Measurements from ENCODE around the gene TMEM239. TPM values are rescaled to one million over a fixed set of nuclear protein-coding genes. Genes with fewer than 3 reads are reported as not detected.

Gene TMEM239
- total and polyA plus RNA-seq, 2 of the 8 experiments (the other 6 are each of a cell fraction or from before 2014, with no cell fraction given): not detected

GRCh38 chr20:2799271-2799670 is 16.9 kb upstream of the TMEM239 start (continued):
- TF ChIP-seq, protein P1, sequence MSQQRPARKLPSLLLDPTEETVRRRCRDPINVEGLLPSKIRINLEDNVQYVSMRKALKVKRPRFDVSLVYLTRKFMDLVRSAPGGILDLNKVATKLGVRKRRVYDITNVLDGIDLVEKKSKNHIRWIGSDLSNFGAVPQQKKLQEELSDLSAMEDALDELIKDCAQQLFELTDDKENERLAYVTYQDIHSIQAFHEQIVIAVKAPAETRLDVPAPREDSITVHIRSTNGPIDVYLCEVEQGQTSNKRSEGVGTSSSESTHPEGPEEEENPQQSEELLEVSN (IDR thresholded peaks at IDR 0.05): peak; percentile 79
- TF ChIP-seq KDM4A (IDR thresholded peaks at IDR 0.05; ENCODE audit: low read depth, low read length, severe bottlenecking) (no peak), CEBPB (IDR thresholded peaks at IDR 0.05; ENCODE audit: low read depth, low read length) (no peak), YY1 (IDR thresholded peaks at IDR 0.05; ENCODE audit: low read depth, low read length) (0 out of 2 replicates have a peak, but pooled peaks have one; percentile 15), SIN3A (conservative IDR thresholded peaks at IDR 0.05 in 1 of 2, IDR thresholded peaks at IDR 0.05 in 1 of 2; ENCODE audit: low read depth in 1 of 2, low read length in 2 of 2) (no peak), CHD7 (IDR thresholded peaks at IDR 0.05; ENCODE audit: insufficient replicate concordance, low read length) (no peak), CBX8 (IDR thresholded peaks at IDR 0.05; ENCODE audit: borderline replicate concordance, low read depth, low read length) (no peak)

Measured in H1 (cell line).